ENCODE data around the gene HELB.

The HELB gene

DNA sequence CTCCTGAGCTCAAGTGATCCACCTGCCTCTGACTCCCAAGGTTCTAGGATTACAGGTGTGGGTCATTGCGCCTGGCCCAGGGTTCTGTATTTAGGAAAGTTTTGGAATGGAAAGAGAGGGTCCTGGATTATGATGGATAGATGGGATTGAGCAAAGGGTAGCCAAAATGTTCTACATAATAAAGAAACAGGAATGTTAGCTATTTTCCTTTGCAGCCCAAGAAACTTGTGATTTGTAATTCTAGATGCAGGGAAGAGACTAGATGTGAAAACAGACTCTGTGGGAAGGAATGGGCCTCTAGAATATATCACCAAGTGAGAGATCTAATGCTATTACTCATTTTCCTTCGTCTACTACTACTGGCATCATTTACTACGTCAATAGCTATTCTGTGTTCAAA lies 29.6 kb upstream of the HELB start:
- ChIA-PET POLR2A (no interaction called here), CTCF (interaction anchor here (0.8 to 1.7 kb wide), 4 partner anchors 23 to 423 kb away, joined by 3 to 4 read pairs (median 3); no protein-coding TSS in a partner anchor)
- no peak overlapping the region for H3K4me3 ChIP-seq (ENCODE audit: low read depth, low read length)
- no peaks in the 10 kb centered on the region for H3K36me3 ChIP-seq (ENCODE audit: control insufficient read depth in 2 of 2, insufficient read depth in 1 of 2, low read length in 2 of 2)
- no peaks in the 10 kb centered on the region for H3K4me1 ChIP-seq (ENCODE audit: control insufficient read depth, insufficient read depth, low read length)
- H3K27ac ChIP-seq (ENCODE audit: extremely low read depth, low read depth, low read length): no peak overlapping the region
- TF ChIP-seq ZNF404 (tag by site-specific recombination; IDR thresholded peaks at IDR 0.05) (no peak), ZNF169 (tag by site-specific recombination; IDR thresholded peaks at IDR 0.05) (no peak), KLF10 (tag by site-specific recombination; IDR thresholded peaks at IDR 0.05) (no peak), ZFP69B (tag by site-specific recombination; IDR thresholded peaks at IDR 0.05) (no peak), ZNF785 (tag by site-specific recombination; IDR thresholded peaks at IDR 0.05) (no peak), ZNF585B (tag by site-specific recombination; IDR thresholded peaks at IDR 0.05) (no peak), ZNF664 (tag by site-specific recombination; IDR thresholded peaks at IDR 0.05) (no peak), ZNF121 (tag by site-specific recombination; IDR thresholded peaks at IDR 0.05) (no peak), ZNF510 (tag by site-specific recombination; IDR thresholded peaks at IDR 0.05; ENCODE audit: insufficient replicate concordance) (no peak), ZNF433 (tag by site-specific recombination; IDR thresholded peaks at IDR 0.05; ENCODE audit: low read depth) (no peak)
- TF ChIP-seq, protein P1, sequence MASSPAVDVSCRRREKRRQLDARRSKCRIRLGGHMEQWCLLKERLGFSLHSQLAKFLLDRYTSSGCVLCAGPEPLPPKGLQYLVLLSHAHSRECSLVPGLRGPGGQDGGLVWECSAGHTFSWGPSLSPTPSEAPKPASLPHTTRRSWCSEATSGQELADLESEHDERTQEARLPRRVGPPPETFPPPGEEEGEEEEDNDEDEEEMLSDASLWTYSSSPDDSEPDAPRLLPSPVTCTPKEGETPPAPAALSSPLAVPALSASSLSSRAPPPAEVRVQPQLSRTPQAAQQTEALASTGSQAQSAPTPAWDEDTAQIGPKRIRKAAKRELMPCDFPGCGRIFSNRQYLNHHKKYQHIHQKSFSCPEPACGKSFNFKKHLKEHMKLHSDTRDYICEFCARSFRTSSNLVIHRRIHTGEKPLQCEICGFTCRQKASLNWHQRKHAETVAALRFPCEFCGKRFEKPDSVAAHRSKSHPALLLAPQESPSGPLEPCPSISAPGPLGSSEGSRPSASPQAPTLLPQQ (tag by site-specific recombination; IDR thresholded peaks at IDR 0.05): no peak
- TF ChIP-seq, protein P2, sequence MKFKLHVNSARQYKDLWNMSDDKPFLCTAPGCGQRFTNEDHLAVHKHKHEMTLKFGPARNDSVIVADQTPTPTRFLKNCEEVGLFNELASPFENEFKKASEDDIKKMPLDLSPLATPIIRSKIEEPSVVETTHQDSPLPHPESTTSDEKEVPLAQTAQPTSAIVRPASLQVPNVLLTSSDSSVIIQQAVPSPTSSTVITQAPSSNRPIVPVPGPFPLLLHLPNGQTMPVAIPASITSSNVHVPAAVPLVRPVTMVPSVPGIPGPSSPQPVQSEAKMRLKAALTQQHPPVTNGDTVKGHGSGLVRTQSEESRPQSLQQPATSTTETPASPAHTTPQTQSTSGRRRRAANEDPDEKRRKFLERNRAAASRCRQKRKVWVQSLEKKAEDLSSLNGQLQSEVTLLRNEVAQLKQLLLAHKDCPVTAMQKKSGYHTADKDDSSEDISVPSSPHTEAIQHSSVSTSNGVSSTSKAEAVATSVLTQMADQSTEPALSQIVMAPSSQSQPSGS (tag by site-specific recombination; IDR thresholded peaks at IDR 0.05; ENCODE audit: low read depth): no peak
- no peaks in the 10 kb centered on the region for H3K9me3 ChIP-seq (ENCODE audit: control insufficient read depth, insufficient read depth, low read depth, low read length)

DNA sequence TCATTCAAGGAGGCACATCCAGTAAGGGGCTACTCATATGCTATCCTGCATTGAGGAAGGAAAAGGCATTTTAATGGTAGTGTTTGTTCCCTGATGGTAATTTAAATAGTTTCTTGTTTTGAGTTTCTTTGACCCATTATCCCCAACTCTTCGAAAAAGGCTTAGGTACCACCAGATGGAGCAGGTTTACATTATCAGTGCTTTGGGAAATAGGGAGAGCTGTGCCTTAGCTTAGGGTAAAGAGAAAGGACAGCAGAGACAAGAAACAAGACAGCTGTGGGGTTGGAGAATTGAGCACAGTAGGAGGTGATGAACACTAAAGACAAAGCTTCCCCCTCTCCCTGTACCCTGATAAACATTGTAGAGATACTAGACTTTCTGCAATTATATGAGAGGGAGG lies 29.1 kb upstream of the HELB start:
- no peak for TF ChIP-seq ZBTB8A (tag by site-specific recombination; IDR thresholded peaks at IDR 0.05)
- TF ChIP-seq, protein P3, sequence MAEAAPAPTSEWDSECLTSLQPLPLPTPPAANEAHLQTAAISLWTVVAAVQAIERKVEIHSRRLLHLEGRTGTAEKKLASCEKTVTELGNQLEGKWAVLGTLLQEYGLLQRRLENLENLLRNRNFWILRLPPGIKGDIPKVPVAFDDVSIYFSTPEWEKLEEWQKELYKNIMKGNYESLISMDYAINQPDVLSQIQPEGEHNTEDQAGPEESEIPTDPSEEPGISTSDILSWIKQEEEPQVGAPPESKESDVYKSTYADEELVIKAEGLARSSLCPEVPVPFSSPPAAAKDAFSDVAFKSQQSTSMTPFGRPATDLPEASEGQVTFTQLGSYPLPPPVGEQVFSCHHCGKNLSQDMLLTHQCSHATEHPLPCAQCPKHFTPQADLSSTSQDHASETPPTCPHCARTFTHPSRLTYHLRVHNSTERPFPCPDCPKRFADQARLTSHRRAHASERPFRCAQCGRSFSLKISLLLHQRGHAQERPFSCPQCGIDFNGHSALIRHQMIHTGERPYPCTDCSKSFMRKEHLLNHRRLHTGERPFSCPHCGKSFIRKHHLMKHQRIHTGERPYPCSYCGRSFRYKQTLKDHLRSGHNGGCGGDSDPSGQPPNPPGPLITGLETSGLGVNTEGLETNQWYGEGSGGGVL (tag by site-specific recombination; IDR thresholded peaks at IDR 0.05): no peak
- no peak for TF ChIP-seq ZNF624 (tag by site-specific recombination; IDR thresholded peaks at IDR 0.05)
- no peak for TF ChIP-seq ZNF391 (tag by site-specific recombination; IDR thresholded peaks at IDR 0.05; ENCODE audit: borderline replicate concordance, low read depth)
- TF ChIP-seq, protein P4, sequence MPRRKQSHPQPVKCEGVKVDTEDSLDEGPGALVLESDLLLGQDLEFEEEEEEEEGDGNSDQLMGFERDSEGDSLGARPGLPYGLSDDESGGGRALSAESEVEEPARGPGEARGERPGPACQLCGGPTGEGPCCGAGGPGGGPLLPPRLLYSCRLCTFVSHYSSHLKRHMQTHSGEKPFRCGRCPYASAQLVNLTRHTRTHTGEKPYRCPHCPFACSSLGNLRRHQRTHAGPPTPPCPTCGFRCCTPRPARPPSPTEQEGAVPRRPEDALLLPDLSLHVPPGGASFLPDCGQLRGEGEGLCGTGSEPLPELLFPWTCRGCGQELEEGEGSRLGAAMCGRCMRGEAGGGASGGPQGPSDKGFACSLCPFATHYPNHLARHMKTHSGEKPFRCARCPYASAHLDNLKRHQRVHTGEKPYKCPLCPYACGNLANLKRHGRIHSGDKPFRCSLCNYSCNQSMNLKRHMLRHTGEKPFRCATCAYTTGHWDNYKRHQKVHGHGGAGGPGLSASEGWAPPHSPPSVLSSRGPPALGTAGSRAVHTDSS (tag by site-specific recombination; IDR thresholded peaks at IDR 0.05): no peak
- TF ChIP-seq ZNF248 (tag by site-specific recombination; IDR thresholded peaks at IDR 0.05): no peak
- TF ChIP-seq ZNF394 (tag by site-specific recombination; IDR thresholded peaks at IDR 0.05; ENCODE audit: borderline replicate concordance): no peak
- TF ChIP-seq ZFP41 (tag by site-specific recombination; IDR thresholded peaks at IDR 0.05; ENCODE audit: borderline replicate concordance): no peak
- TF ChIP-seq YY2 (tag by site-specific recombination; IDR thresholded peaks at IDR 0.05): no peak
- no peak for TF ChIP-seq KLF7 (tag by site-specific recombination; IDR thresholded peaks at IDR 0.05; ENCODE audit: borderline replicate concordance)
- no peak for TF ChIP-seq MZF1 (tag by site-specific recombination; IDR thresholded peaks at IDR 0.05; ENCODE audit: borderline replicate concordance)
- POLR2A ChIA-PET: interaction anchor here (0.6 kb wide), 1 partner anchor 61 kb away, joined by 5 read pairs; no protein-coding TSS in a partner anchor
- no peaks in the 10 kb centered on the region for H3K9me3 ChIP-seq (ENCODE audit: control insufficient read depth, insufficient read depth, low read depth, low read length)
- no peaks in the 10 kb centered on the region for H3K4me1 ChIP-seq (ENCODE audit: control insufficient read depth, insufficient read depth, low read length)
- H3K27ac ChIP-seq (ENCODE audit: extremely low read depth, low read depth, low read length): no peak overlapping the region
- no peak overlapping the region for H3K4me3 ChIP-seq (ENCODE audit: low read depth, low read length)
- H3K36me3 ChIP-seq (ENCODE audit: control insufficient read depth in 2 of 2, insufficient read depth in 1 of 2, low read length in 2 of 2): no peaks in the 10 kb centered on the region
- CTCF ChIA-PET: interaction anchor here (1.1 kb wide), 1 partner anchor 421 kb away, joined by 3 read pairs; no protein-coding TSS in a partner anchor
